GM23248 (cell line): Measurements from ENCODE around the gene SLC25A21.

Experiments
- EZH2 ChIP-seq: fragments of 200-600 bp; sonication (generic); IDR thresholded peaks from 2 replicates; pipeline ENCODE4 v1.6.1; 2018; ENCODE audit warnings: antibody characterized with exemption, mild to moderate bottlenecking; ENCODE audit not compliant: insufficient read depth, poor library complexity, severe bottlenecking
- EZH2phosphoT487 ChIP-seq: fragments of 200-600 bp; sonication (generic); IDR thresholded peaks from 2 replicates; pipeline ENCODE4 v1.6.1; 2018; ENCODE audit warnings: antibody characterized with exemption, moderate library complexity, mild to moderate bottlenecking, low read depth; ENCODE audit not compliant: insufficient read depth

DNA sequence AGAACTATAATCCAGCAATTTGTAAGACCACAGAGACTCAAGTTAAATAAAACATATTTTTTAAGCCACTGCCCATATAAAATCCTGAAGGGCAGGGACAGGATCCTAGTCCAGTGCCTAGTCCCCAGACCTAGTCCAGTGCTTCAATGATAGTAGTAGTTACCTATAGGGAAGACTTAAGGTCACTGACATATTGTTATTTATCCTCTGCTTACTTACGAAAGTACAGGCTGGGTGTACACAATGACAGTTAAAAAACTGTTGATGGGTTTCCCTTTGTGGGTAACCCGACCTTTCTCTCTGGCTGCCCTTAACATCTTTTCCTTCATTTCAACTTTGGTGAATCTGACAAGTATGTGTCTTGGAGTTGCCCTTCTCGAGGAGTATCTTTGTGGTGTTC lies 192.5 kb downstream of the SLC25A21 start:
- TF ChIP-seq EZH2 (no peak), EZH2phosphoT487 (no peak)
